Stimulated activated CD4-positive, alpha-beta T cell treated with anti-CD3 and anti-CD28 coated beads, Interleukin-2, amount 100 ng/mL, for 4 hours (primary cell): ENCODE results near the gene TCP11X2.
"Not testable (repeated sequence)": the region's sequence is repeated elsewhere in the genome, so short reads cannot be mapped to it uniquely, and the experiment has no call there.

Source experiments
- DNase-seq: peaks from one replicate; pipeline ENCODE4 v3.0.0-alpha.2; 2020; ENCODE audit warnings: low read depth

TCP11X2 gene

DNA sequence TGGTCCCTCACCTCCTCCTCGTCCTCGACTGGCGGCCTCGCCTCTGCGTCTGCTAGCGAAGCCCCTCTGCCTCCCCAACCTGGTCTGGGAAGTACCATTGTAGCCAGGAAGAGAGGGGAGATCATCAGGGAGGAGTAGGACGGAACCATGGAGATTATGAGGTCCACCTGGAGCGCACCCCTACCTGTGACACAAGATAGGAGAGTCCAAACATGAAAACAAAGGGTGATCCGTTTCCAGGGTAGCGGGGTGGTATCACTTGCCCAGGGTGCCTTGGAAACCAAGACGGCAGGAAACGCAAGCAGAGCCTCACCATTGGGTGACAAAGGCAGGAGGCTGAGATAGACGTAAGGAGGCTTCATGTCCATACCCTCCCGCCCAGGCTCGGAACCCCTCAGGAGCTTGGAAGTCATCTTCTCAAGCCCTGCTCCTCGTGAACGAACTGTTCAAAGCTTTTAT, at the start of gene TCP11X2:
TCP11X2 (minus strand) TSS at position 51 of the 459 bp plus-strand sequence.
- DNase-seq = not testable (repeated sequence)

DNA sequence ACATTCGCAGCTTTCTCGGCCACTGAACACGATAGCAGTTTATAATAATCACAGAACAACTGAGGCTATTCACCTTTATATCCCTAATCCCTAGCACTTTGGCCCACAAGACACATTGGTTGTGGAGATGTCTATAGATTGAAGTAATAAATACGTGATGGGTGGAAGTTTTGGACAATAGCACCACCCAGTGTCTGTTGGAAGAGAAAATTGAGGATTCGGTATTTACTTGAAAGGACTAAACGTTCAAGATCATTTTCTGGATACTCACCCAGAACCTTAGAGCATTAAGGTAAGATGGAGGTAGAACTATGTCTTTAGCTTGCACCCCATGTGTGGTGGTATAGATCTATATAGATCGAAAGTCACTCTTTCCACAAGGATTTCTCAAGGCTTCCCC, 45.7 kb upstream of the TCP11X2 start:
- DNase-seq = no peak

DNA sequence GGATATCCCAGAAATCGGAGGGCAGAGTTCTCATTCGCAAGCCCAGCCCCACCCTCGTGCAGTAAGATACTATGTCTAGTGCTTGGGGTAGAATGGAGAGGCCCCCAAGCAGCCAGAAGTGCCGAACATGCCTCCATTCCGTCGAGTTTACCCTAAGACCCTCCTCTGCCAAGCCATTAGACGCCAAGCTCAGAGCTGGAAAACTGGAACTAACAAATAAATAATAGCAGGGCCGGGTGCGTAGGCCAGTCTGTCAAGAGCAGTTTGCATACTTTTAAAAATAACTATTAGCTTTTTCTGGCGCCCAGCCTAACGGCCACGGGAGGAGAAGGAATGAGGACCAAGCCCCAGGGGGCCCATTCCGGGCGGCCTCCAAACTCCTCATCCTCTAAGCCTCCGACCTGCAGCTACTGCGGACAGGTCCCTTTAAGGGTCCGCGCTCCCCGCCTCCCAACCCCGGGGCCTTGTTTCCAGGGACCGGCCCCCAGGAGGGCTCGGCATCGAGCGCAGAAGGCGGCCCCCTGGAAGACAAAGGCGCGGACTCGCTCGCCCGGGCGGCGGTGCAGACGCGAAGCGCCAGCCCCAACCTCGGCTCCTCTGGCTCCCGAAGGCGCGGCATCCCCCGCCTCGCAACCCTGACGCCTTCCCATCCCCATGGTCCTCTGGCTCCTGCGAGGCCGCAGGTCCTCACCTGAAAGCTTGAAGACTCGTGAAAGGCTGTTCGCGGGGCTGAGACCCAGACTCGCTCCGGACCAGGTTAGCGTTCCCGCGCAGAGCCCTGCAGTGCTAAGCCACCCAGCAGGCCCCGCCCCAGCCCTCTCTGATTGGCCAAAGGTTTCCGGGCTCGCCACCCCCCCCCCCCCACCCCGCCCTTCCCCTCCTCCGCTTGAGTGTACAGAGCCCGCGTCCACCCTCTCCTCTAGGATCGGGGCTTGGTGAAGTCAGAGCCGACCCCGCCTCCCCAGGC, 44.6 kb upstream of the TCP11X2 start, which contains the start of gene TMSB15A:
TMSB15A (minus strand) TSS at position 765 of the 967 bp plus-strand sequence.
- DNase-seq = peak; percentile 35

DNA sequence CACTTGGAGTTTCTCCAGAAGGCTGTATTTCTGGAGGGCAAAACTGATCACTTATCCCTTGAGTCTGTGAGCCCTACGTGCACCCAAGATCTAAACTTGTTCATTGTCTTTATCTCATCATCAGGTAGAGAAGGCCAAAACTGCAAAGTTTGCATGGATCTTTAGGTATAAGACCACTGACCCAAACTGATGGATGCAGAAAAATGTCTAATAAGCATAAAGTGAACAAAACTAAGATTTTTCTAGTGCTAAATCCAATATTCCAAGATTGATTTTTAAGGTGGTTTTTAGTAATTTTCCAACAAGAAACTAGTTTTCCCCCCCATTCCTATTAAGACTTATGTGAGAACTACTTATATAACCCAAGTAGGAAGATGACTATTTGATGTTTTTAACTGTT, 42.9 kb upstream of the TCP11X2 start:
- DNase-seq = no peak

DNA sequence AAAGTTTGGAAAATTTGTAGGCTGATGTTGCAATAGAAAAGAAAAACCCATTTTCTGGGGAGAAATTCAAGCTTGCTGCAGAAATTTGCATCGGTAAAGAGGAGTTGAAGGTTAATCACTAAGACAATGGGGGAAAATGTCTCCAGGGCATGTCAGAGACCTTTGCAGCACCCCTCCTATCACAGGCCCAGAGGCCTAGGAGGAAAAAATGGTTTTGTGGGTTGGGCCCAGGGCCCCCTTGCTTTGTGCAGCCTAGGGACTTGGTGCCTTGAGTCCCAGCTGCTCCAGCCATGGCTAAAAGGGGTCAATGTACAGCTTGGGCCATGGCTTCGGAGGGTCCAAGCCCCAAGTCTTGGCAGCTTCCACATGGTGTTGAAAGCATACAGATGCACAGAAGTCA, 27.1 kb upstream of the TCP11X2 start:
- DNase-seq = no peak

DNA sequence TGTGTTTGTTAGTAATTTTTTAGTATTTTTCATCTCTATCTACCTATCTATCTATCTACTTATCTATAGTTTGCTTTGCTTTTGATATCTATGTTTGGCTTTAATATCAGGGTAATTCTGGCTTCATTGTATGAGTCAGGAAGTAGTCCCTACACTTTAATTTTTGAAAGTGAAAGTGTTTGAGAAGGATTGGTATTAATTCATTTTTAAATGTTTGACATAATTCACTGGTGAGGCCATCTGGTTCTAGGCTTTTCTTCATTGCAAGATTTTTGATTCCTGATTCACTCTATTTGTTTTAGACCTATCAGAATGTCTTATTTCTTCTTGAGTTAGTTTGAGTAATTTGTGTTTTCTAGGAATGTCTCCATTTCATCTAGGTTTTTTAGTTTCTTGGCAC, 20.2 kb upstream of the TCP11X2 start:
- DNase-seq = no peak

- DNase-seq = not testable (repeated sequence)
Observed at GRCh38 chrX:102478765-102479164, 7.2 kb upstream of the TCP11X2 start.

DNA sequence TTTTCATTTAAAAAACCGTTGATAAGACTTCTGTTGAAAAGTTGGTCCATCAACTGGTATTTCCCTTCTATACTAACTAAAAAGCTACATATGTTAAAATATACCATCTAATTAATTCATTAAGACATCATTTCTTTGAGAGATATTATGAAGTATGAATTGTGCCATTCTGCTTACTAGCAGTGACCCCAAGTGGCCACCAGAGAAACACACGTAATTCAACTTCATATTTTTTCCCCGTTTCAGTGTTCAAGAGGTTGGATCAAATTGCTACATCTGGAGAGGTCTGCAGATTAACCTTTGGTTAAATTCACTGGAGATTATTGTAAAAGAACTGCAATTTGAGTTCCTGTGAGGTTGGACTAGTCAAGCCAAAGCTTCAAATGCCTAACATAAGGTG, 1.4 kb downstream of the TCP11X2 start:
- not testable (repeated sequence) for DNase-seq

GRCh38 chrX:102458615-102459014, 13.0 kb downstream of the TCP11X2 start:
- not testable (repeated sequence) for DNase-seq

GRCh38 chrX:102439908-102440307, 31.7 kb downstream of the TCP11X2 start, which contains the start of gene NXF2B:
NXF2B (minus strand) TSS chrX:102440008; CDS start chrX:102380036, 59,972 bp downstream.
- DNase-seq = not testable (repeated sequence)

GRCh38 chrX:102414493-102414892, 57.1 kb downstream of the TCP11X2 start:
- not testable (repeated sequence) for DNase-seq
